ENCODE measurements around the gene LMO3.

- TF ChIP-seq CTCF (IDR thresholded peaks at IDR 0.05) (no peak), POLR2AphosphoS5 (IDR thresholded peaks at IDR 0.05) (no peak), EP300 (IDR thresholded peaks at IDR 0.05) (no peak)
Observed at GRCh38 chr12:16588812-16589211, 17.1 kb downstream of the LMO3 start.
